Cardiac fibroblast (primary cell): ENCODE measurements around the gene DCLK2.
"Not testable (repeated sequence)": the region's sequence is repeated elsewhere in the genome, so short reads cannot be mapped to it uniquely, and the experiment has no call there.

Experiments
- DNase-seq, 2 donors: peaks; one replicate each; pipeline versions ENCODE4 v3.0.0 to v3.0.0-alpha.2; 2010; ENCODE audit warnings: low read depth in 2 of 2
- H3K4me3 ChIP-seq, 2 donors: replicated peaks in 1 of 2; 1 replicate in 1 of 2; 2 replicates in 1 of 2; pipeline ENCODE4 v1.5.1; 2011; ENCODE audit warnings: low read depth in 2 of 2, low read length in 2 of 2, mild to moderate bottlenecking in 2 of 2, moderate library complexity in 1 of 2
- TF ChIP-seq, protein P1 (sequence below): IDR thresholded peaks from one replicate; pipeline ENCODE4 v1.5.1; 2011; ENCODE audit warnings: low read depth, mild to moderate bottlenecking, low read length, inconsistent platforms

Gene DCLK2

GRCh38 chr4:150155391-150155790 lies 77.1 kb downstream of the DCLK2 start:
- no peak for DNase-seq
- no peak overlapping the region for H3K4me3 ChIP-seq
- TF ChIP-seq, protein P1, sequence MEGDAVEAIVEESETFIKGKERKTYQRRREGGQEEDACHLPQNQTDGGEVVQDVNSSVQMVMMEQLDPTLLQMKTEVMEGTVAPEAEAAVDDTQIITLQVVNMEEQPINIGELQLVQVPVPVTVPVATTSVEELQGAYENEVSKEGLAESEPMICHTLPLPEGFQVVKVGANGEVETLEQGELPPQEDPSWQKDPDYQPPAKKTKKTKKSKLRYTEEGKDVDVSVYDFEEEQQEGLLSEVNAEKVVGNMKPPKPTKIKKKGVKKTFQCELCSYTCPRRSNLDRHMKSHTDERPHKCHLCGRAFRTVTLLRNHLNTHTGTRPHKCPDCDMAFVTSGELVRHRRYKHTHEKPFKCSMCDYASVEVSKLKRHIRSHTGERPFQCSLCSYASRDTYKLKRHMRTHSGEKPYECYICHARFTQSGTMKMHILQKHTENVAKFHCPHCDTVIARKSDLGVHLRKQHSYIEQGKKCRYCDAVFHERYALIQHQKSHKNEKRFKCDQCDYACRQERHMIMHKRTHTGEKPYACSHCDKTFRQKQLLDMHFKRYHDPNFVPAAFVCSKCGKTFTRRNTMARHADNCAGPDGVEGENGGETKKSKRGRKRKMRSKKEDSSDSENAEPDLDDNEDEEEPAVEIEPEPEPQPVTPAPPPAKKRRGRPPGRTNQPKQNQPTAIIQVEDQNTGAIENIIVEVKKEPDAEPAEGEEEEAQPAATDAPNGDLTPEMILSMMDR: no peak

DNA sequence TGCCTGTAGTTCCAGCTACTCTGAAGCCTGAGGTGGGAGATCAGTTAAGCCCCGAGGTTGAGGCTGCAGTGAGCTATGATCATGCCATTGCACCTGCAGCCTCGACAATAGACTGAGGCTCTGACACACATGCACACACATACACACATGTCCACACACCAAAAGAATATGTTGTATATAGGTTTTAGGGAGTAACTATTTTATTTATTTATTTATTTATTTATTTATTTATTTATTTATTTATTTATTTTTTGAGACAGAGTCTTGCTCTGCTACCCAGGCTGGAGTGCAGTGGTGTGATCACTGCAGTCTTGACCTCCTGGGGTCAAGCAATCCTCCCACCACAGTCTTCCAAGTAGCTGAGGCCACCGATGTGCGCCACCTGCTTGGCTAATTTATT lies 78.3 kb downstream of the DCLK2 start:
- DNase-seq: no peak
- H3K4me3 ChIP-seq: no peak overlapping the region
- TF ChIP-seq, protein P1: no peak

DNA sequence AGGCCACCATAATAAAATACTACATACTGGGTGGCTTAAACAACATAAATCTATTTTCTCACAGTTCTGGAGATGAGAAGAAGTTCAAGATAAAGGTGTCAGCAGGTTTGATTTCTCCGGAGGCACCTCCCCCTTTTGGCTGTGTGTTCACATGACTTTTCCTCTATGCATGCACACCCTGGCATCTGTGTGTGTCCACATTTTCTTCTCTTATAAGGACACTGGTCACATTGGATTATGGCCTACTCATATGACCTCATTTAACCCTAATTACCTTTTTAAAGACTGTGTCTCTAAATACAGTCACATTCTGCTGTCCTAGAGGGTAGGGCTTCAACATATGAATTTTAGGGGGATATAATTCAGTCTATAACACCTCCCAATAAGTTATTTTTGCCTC lies 79.8 kb downstream of the DCLK2 start:
- no peak overlapping the region for H3K4me3 ChIP-seq
- TF ChIP-seq, protein P1: no peak
- DNase-seq: no peak

GRCh38 chr4:150160473-150160872 lies 82.2 kb downstream of the DCLK2 start:
- DNase-seq: peak in 1 of 2 donors; percentile 54
- no peak overlapping the region for H3K4me3 ChIP-seq
- TF ChIP-seq, protein P1: no peak

DNA sequence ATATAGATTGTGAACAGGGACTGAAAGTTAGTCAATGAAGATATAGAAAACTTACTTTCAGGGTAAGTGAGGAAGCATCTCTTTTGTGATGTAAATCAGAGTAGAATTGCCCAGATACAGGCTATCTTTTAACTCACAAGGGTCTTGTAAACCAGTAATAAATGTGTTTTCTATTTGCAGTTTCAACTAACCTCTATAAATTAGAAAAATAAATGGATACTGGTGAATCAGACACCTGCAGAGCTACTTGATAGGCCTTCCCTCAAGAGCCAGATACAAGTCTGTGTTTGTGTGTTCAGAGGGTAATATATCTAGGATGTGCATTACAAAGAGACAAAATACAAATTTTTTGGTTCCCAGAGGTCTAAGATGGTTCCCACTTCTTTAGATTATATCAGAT lies 82.9 kb downstream of the DCLK2 start:
- TF ChIP-seq, protein P1: no peak

DNA sequence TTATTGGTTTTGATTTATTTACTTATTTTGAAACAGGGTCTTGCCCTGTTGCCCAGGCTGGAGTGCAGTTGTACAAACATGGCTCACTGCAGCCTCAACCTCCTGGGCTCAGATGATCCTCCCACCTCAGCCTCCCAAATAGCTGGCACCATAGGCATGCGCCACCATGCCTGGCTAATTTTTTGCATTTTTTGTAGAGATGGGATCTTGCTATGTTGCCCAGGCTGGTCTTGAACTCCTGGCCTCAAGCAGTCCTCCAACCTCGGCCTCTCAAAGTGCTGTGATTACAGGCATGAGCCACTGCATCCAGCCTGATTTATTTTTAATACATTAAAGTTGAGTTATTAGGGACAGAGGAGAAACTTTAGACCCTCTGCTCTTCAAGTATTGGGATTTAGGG lies 83.8 kb downstream of the DCLK2 start:
- not testable (repeated sequence) for DNase-seq

More for the DNA sequence above, 82.9 kb downstream of the DCLK2 start:
- DNase-seq: no peak
- no peak overlapping the region for H3K4me3 ChIP-seq

GRCh38 chr4:150164055-150164454 lies 85.8 kb downstream of the DCLK2 start:
- H3K4me3 ChIP-seq: no peak overlapping the region
- TF ChIP-seq, protein P1: no peak
- no peak for DNase-seq

More for the DNA sequence above, 83.8 kb downstream of the DCLK2 start:
- not testable (repeated sequence) for H3K4me3 ChIP-seq
